GM12873 (cell line): ENCODE results near the gene PLCZ1.

Source experiments
- TF ChIP-seq, protein P1 (sequence below): IDR thresholded peaks from 2 replicates; pipeline ENCODE4 v1.5.1; 2012; ENCODE audit warnings: low read depth, mild to moderate bottlenecking, moderate library complexity, low read length, control low read depth; ENCODE audit not compliant: insufficient read depth; ENCODE audit errors: missing control alignments

Gene PLCZ1

DNA sequence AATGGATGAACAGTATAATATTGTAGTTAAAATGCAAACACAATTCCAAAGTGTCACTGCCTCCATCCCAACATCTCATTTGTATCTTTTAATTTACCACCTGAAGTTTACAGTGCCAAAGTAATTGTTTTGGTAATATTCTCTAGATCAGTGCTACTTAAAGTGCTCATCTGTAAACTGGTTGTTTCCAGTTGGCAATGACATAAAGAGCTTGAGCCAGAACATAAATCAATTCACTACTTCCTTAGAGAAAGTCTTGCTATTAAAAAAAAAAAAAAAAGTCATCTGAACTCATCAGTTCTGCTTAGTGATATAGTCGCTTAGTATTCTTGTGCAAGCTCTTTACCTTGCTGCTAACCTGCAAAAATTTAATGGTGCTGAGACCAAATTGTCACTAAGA is 16.4 kb downstream of the PLCZ1 start:
- TF ChIP-seq, protein P1, sequence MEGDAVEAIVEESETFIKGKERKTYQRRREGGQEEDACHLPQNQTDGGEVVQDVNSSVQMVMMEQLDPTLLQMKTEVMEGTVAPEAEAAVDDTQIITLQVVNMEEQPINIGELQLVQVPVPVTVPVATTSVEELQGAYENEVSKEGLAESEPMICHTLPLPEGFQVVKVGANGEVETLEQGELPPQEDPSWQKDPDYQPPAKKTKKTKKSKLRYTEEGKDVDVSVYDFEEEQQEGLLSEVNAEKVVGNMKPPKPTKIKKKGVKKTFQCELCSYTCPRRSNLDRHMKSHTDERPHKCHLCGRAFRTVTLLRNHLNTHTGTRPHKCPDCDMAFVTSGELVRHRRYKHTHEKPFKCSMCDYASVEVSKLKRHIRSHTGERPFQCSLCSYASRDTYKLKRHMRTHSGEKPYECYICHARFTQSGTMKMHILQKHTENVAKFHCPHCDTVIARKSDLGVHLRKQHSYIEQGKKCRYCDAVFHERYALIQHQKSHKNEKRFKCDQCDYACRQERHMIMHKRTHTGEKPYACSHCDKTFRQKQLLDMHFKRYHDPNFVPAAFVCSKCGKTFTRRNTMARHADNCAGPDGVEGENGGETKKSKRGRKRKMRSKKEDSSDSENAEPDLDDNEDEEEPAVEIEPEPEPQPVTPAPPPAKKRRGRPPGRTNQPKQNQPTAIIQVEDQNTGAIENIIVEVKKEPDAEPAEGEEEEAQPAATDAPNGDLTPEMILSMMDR: no peak

DNA sequence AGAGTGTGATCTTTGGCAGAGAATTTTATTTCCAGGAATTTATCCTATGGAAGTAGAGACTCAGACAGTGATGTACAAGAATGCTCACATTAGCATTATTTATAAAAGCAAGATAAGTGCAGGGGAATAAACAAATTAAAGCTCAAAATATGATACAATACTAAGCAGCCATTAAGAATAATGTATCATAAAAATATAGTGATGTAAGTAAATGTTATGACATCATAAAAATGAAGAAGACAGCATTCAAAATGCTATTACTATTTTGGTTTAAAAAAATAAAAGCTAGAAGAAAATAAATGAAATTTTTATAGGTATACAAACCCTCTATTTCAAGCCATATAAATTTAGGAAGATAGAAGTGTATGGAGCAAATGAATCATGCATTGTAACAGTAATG is 17.1 kb downstream of the PLCZ1 start:
- TF ChIP-seq, protein P1: no peak

DNA sequence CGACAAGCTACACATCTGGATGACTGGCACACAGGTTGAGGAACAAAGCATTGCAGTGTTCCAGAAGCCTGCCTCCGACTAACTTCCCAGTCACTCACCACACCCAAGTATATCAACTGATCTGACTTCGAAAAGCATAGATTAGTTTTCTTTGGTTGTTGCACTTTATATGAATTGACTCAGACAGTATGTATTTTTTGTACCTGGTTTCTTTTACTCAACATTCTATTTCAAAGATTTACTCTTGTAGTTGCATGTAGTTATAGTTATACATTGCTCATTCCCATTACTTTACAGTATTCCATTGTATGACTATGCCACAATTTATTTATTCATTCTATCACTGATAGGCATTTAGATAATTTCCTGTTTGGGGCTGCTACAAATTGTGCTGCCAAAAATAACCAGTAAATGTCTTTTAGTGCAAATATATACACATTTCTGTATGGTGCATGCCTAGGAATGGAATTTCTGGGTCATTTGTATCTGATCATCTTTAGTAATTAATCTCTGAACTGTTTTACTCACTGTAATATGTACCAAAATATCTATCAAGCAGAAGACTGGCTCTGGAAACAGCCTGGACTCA is 17.8 kb downstream of the PLCZ1 start:
- TF ChIP-seq, protein P1: no peak

DNA sequence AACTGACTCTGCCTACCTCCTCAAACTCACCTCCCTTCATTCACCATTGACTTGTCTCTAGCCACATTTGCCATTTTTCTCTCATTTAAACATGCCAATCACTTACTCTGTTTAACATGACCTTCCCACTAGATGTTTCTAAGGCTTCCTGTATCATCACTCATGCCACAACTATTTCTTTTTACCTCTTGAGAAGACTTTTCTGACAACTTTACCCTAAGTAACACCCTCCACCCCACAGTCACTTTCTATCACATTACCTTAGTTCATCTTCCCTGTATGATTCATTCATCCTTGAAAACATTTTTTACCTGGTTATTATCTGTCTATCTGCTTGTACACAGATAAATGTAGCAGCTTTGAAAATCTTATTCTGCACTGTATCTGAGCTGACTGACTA is 19.4 kb downstream of the PLCZ1 start:
- TF ChIP-seq, protein P1: no peak

DNA sequence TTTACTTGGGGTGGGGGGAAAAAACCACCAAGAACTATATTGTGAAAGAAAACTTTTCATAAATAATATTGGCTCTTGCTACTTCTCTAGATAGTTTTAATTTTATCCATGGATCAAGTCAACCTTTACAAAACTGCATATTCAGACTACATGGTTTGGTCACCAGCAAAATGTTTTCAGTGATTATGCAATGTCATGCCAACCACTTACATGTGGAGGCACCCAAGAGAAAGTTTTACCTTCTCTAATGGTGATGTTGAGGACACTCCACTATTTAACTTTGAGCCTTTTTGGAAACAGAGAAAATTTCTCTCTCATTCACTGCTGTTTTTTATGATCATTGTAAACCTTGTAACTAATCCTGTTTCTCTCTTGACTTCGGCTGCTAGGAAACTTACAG is 21.6 kb downstream of the PLCZ1 start:
- TF ChIP-seq, protein P1: no peak

DNA sequence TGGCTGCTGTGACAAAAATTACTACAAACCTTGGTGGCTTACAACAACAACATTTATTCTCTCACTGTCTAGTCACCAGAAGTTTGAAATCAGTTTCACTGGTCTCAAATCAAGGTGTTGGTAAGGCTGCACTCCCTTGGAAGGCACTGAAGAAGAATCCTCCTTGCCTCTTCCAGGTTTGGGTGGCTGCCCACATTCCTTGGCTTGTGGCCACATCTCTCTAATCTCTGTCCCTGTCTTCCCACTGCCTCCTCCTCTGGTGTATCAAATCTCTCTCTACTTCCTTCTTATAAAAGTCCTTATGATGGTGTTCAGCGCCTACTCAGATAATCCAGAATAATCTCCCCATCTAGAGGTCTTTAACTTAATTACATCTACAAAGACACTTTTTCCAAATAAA is 31.0 kb downstream of the PLCZ1 start:
- TF ChIP-seq, protein P1: no peak

DNA sequence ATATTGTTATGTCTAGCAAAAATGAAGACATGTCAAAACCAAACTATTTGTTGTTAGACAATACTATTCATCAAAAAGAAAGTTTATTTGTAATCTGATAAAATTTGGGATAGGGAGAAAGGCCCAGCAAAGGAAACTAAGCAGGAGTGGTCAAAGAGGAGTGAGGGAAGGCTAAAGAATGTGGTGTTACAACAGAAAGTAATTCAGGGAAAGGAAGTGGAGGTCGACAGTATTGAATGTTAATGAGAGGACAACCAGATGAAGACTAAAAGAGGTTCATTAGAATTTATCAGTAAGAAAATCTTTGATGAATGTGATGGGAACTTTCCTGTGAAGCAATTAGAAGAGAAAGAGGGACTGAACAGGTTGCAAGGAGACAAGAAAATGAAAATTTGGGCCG is 33.9 kb downstream of the PLCZ1 start:
- TF ChIP-seq, protein P1: no peak
